GM18498 (cell line): ENCODE data around the gene AQP3.
"Not testable (repeated sequence)": the region's sequence is repeated elsewhere in the genome, so short reads cannot be mapped to it uniquely, and the experiment has no call there.

ENCODE experiments used
- ATAC-seq: cut with Tn5 transposase; IDR thresholded peaks from one replicate; pipeline ENCODE4 v1.9.1; 2021; ENCODE audit warnings: mild to moderate bottlenecking, moderate library complexity; ENCODE audit not compliant: unreplicated experiment

Gene AQP3

DNA sequence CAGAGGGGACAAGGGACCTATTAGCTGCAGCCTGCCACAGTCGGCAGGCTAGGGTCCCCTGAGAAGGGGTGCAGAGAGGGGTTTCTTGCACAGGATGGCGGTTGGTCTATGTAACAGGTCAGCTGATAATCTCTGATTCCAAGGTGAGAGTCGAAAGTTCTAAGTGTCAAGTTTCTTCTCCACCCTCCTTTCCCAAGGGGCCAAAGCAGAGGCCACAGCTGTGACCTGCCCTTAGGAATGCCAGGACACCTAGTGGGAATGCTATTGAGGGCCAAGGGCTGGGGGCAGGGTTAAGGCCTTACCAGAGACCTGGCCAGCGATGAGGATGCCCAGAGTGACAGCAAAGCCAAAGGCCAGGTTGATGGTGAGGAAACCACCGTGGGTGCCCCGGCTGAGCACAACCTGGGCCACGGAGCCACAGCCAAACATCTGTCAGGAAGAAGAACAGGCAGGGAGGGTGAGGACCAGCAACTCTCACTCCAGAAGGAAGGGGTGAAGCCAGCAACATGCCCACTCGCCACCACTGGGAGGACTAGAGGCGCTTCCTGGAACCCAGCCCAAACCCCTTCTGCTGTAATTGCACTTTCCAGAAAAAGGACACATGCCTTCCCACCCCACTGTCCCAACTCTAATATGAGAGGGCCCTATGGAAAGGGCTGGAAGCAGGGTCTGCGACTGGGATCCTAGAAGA is 3.8 kb downstream of the AQP3 start:
- no peak for ATAC-seq

DNA sequence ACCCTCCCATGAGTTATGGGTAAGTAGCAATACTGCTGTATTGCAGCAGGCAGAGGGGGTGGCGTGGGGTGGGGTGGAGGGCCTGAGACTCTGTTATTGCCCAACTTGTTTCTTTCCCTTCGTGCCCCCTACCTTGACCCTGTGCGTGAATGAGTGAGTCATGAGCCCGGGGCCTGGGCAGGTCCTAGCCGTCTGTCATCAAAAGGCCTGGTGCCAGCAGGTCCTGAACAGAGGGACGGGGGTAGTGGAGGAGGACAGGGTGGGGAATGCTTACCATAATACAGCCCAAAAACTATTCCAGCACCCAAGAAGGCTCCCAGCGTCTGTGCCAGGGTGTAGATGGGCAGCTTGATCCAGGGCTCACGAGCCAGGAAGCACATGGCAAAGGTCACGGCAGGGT is 4.3 kb downstream of the AQP3 start:
- ATAC-seq, result no peak

DNA sequence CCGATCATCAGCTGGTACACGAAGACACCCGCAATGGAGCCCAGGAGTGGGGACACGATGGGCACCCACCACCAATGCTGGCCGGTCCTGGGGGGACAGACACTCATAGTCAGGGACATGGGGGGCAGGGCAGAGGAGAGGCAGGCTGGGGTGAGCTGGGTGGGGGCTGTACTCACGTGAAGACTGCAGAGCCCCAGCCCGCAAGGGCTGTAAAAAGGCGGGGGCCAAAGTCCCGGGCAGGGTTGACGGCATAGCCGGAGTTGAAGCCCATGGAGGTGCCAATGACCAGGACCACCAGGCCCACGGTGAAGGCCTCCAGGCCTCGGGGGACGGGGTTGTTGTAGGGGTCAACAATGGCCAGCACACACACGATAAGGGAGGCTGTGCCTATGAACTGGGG is 5.3 kb downstream of the AQP3 start:
- ATAC-seq, result no peak

DNA sequence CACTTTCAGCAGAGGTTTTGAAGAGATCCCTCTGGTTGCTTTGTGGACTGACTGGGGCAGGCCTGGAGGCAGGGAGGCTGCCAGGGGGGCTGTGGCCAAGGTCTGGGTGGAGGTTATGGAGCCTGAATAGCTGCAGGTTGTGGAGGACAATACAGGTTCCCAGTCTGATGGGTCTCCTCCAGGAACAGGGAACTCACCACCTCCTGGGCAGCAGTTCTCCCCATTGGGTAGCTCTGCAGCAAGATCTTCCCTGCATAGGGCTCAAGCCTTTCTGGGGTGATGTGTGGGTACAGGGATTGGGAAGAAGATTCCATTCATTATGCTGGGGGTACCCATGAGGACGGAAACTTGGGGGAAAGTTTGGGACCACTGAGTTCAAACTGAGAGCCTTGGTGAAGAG is 6.8 kb downstream of the AQP3 start:
- no peak for ATAC-seq

DNA sequence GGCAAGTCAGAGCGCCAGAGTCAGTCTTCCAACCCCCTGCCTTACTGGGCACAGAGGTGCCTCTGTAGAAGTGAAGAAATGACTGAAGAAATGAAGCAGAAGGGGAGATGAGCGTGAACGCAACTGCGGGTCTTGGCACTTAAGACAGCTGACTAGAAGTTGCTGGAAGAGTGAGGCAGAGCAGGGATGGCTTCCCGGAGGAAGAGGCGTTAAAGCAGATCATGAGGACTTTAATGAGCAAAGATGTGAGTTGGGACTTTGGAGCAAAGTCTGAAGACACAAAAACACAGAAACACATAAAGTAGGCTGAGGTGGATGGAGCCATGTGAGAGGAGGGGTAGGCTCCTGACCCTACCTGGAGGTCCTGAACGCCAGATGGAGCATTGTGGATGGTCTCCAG is 7.2 kb downstream of the AQP3 start:
- no peak for ATAC-seq

DNA sequence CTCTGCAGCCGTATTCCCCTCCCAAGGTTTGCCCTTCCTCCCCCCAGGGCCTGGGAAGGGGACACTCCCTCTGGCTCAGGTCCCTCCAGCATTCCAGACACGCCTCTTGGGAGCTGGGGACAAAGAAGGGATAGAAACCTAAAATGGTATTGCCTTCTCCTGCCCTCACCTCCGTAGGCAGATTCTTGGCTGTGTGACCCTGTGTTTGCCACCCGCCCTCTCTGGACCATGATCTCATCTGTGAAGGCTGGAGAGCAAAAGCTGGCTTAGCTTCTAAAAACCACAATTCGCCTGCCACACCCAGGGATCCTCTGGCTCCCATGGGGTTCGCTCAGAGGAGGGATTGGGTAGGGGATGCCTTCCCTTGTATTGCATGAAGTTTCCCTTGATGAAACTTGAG is 7.7 kb downstream of the AQP3 start:
- ATAC-seq, result no peak

DNA sequence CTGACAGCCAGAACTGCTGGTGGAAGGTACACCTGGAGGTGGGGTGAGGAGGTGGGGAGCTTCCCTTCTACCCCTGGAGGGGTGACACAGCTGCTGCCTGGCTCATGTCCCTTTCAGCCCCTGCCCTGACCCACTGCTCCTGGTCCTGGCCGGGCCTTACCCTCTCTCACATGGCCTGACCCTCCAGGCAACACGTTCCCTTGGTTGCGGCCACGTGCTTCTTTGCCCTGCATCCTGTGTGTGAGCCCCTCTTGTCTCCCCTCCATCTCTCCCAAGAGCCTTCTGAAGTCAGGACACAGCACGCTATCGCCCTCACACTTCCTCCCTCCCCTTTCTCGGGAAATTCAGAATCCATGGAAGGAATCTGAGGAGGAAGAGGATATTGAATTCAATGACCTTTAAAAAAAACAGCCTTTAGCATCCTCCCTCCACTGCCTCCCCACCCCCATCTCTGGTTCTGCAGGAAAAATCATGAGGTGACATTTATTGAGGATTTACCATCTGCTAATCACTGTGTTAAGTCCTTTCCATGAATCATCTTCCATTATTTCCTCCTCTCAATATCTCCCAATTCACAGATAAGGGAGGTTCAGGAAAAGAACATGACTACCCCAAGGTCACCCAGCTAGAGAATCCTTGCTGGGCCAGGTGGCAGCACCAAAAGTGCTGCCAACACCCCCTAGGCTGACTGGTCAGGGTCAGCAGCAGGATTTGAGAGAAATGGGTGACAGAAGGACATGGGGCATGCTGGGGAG is 8.3 kb downstream of the AQP3 start:
- no peak for ATAC-seq

DNA sequence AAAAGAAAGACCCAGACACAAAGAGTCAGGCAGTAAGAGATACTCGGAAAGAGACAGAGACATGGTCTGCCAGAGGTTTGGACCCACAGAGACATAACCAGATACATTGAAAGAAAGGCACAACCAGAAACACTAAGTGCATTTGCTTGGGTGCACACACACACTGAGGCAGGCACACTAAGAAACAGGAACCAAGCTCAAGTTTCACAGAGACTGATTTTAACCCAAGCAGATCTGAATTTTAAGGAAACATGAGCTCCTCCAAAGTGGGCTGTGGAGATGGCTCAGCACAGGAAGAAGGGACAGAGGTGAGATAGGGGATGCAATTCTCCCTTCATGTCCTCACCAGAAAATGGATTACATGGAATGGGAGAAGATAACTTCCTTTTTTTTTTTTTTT is 9.5 kb downstream of the AQP3 start:
- no peak for ATAC-seq

DNA sequence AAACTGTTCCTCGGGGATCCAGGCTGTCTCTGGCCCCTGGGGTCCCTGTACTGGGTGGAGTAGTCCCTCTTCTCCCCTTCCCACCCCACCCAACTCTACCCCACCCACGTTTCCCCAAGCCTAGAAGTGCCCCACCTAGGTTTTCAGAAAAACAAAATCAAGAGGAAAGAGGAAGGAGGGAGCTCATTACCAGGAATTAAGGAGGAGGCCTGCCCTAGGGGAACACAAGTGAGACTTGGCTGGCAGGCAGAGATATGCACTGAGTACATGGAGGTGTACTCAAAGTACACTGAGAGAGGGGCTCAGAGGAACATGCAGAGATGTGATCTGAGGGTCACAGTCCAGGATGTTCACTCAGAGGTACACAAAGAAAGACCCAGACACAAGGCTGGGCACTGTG is 10.2 kb downstream of the AQP3 start:
- no peak for ATAC-seq

DNA sequence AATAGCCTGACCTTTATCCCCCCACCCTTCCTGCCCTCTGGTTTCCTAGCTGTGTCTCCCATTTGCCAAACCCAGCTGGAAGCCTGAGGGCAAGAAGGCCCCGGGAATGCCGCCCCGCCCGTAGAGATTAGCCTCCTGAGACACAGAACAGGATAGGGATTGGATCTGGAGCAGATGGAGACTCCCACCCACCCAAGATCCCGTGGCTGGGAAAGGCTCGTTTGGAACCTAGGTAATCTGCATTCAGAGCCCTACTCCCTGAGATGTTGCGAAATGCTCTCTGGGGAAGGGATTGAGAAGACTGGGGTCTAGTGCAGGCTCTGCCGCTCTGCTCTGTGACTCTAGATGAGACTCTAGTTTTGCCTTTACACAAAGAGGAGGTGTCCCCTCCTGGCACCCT is 10.9 kb downstream of the AQP3 start:
- ATAC-seq, result no peak

DNA sequence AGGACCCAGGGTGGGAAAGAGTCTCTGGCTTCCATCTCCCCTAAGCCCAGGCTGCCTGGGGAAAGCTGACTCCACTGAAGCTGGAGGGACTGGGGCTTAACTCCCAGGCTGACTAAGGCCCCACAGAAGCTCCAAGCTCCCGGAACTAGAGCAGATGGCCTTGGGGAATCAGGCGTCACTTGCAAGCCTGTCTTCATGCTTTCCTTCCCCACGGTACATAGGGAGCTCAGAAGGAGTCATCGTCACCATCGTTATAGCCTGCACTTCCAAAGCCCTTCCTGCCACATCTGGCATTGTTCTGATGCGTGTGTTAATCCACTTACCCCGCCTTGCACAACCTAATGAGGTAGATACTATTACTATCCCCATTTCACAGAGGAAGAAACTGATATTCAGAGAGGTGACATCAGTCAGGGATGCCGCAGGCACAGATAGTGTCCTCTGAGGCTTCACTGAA is 11.5 kb downstream of the AQP3 start:
- ATAC-seq, result no peak

DNA sequence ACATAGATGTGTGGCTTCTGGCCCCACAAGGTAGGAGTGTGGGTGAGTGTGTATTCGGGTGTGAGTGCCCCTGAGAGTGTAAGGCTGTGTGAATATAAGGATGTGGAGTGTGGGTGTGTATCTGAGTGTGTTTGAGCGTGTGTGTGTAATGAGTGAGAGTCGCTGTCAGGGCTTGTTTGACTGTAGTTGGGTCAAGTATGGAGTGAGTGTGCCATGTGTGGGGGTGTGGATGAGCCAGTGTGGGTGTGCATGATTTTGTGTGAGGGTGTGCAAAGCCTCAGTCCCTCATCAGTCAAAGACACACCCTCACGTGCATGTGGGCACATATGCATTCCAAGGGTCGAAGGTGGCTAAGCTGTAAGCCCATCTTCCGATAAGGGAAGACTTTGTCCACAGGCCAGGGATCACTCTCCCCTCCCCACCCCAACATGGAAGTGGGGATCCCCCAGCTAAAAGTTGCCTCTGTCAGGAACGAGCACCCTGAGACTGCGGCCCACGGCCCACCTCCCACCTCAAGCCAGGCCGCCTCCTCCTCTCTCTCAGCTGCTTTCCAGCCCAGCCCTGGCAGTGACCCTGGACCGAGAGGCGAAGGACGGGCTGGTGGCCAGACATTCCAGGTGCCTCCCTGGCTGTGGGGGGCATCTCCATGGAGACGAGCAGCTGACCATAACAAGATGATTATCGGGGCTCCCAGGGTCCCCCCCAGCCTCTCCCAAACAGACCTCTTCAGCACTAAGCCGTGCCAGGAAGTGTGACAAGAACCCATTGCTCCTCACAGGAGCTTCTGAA is 12.9 kb downstream of the AQP3 start:
- no peak for ATAC-seq

DNA sequence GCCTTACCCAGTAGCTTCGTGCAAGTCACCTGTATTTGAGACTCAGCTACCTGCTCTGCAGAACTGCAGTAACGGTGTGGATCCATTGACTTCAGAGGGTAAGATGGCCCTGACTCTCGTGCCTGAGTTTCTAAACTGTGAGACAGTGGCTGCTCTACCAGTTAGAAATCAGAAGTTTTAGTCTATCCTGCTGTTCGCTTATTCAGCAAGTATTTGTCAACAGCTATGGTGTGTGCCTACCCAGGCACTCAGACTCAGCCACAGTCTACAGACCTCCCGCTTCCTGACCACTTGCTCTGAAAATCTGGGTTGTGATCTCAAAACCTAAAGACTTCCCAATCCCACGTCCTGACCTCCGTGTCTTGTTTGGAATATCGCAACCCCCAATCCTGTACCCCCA is 13.5 kb downstream of the AQP3 start:
- ATAC-seq, result no peak

DNA sequence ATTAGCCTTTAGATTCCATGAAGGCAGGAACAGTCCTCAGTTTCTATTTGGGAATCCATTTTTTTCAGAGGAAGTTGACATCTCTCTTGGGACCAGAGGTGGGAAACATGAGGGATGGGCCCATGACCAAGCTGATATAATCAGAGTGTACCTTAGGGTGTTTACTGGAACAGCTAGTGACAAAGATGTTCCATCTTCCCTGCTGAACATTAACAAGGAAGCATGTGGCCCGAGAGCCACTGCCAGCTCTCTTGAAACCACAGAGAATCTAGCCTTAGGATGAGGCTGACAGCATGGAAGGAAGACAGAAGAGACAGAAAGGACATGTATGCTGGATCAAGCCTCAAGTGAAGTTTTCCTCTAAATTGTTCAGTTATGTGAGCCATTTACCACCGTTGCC is 16.0 kb downstream of the AQP3 start:
- ATAC-seq, result no peak

DNA sequence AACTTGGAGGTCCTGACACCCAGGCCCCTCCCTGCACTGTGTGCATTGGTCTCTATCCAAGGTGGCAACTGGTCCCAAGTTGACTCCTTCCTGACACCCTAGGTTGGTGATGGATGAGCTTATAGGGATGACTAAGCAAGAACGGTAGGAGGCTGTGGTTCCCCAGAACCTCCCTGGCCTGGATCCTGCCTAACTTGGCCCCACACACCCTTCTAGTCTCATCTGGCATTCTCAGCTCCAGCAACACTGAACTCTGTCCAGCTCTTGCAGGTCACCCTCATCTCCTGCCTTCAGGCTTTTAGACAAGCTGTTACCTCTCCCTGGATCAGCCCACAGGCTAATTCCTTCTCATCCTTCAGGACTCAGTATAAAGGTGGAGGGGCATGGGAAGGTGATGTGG is 16.5 kb downstream of the AQP3 start:
- no peak for ATAC-seq

DNA sequence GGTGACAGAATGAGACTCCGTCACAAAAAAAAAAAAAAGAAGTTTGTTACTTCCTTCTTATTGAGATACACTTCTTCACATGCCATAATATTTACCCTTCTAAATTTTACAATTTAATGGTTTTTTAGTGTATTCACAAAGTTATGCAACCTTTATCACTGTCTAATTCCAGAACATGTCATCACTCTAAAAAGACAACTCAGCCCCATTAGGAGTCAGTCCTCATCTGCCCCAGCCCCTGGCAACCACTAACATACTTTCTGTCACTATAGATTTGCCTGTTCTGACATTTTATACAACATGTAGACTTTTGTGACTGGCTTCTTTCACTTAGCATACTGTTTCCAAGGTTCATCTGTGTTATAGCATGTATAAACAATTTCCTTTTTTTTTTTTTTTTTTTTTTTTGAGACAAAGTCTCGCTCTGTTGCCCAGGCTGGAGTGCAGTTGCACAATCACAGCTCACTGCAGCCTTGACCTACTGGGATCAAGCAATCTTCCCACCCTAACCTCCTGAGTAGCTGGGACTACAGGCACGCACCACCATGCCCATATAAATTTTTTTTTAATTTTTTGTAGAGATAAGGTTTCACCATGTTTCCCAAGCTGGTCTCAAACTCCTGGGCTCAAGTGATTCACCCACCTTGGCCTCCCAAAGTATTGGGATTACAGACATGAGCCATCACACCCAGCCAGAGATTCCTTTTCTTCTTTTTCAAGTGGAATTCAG is 18.0 kb downstream of the AQP3 start:
- ATAC-seq, result no peak

DNA sequence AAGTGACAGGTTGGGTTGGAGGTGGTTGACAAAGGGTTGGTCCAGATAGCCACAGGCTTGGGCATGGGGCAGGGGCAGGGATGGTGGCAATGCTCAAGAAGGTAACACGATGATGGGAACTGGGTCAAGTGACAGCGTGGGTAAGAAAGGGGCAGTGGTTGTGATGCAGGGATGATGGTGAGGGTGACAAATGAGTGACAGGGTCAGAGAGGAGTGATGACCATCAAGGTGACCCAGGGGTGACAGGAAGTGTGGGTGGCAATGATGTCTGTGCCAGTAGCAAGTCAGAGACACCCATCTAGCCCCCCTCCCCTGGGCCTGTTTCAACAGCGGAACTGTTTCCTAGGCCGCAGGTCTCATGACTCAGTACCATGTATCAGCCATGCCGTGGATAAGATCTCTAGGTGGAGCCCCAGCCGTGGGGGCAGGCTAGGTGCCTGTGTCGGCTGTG is 20.5 kb downstream of the AQP3 start:
- no peak for ATAC-seq

DNA sequence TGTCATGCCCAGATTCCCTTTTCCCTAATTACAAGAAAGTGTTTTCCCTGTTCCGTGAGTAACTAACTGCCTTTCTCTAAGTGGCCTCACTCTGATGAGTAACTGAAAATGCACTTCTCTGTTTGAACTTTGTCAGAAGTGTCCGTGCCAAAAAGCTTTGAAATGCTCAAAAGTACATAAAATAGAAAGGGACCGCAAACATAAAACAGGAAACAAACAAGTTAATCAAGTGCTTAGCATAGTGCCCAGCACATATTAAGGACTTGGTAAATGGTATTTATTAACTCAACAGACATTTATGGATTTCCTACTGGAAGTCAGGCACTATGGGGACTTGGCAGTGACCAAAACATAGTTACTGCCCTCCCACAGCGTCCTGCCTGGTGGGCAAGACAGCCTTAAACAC is 22.3 kb downstream of the AQP3 start:
- no peak for ATAC-seq

DNA sequence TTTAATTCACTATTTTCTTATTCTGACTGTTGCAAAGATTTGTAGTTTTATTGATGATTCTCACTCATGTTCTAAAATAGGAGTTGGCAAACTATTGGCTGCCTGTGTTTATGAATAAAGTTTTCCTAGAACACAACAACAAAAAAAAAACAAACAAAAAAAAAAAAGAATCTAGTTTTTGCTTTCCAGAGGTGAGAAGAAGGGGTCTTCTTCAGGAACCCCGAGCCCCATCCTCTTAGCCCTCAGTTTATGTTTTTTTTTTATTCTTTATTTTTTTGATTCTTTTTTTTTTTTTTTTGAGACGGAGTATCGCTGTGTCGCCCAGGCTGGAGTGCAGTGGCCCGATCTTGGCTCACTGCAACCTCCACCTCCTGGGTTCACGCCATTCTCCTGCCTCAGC is 22.9 kb downstream of the AQP3 start:
- not testable (repeated sequence) for ATAC-seq

DNA sequence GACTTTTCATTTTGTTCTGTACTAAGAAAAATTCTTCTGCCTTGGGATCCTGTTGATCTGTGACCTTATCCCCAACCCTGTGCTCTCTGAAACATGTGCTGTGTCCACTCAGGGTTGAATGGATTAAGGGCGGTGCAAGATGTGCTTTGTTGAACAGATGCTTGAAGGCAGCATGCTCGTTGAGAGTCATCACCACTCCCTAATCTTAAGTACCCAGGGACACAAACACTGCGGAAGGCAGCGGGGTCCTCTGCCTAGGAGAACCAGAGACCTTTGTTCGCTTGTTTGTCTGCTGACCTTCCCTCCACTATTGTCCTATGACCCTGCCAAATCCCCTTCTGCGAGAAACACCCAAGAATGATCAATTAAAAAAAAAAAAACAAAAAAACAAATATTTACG is 23.4 kb downstream of the AQP3 start:
- ATAC-seq, result not testable (repeated sequence)

DNA sequence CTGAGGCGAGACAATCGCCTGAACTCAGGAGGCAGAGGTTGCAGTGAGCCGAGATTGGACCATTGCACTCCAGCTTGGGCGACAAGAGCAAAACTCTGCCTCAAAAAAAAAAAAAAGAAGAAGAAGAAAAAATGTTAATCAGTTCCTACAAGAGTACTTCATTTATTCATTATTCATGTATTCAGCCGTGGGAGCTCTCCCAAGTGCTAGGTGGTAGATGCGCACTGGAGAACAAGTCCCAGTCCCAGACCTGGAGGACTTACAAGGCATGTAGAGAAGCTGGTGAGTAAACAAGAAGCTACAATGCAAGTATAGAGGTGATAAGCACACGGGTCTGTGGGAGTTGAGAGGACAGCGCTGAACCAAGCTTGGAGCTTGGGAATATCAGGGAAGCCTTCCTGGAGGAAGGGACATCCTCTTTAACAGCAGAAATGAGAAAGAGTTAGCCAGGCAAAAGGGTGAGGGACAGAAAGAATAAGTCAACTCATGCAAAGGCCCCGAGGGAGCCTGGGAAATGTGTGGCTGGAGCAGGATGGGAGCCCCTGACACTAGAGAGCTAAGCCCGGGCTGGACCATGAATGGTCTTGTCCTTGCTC is 27.6 kb downstream of the AQP3 start:
- no peak for ATAC-seq
